ENCODE results near the gene AFDN. TPM values are rescaled to one million over a fixed set of nuclear protein-coding genes. Genes with fewer than 3 reads are reported as not detected.

AFDN gene
- total and polyA plus RNA-seq, 3 donors from 2014 or later, result 87.6 to 333 (median 291) TPM

GRCh38 chr6:168012431-168013249 is 185.9 kb downstream of the AFDN start:
- Histone ChIP-seq H3K36me3 (ENCODE audit: low read depth, missing control alignments) (no peaks in the 10 kb centered on the region), H3K4me1 (peaks cover 7% of the 10 kb centered on the region), H3K27ac (no peak overlapping the region), H3K27me3 (no peaks in the 10 kb centered on the region), H3K4me3 (no peak overlapping the region), H3K9me3 (no peaks in the 10 kb centered on the region)
- 85 to 88% methylated on average over 13 of the region's 13 CpGs for WGBS, 2 donors
- no peak for DNase-seq
- intact Hi-C loops (cut with DNase I; ENCODE audit: low total_unique reads), result no loop called here
- TF ChIP-seq, protein P1, sequence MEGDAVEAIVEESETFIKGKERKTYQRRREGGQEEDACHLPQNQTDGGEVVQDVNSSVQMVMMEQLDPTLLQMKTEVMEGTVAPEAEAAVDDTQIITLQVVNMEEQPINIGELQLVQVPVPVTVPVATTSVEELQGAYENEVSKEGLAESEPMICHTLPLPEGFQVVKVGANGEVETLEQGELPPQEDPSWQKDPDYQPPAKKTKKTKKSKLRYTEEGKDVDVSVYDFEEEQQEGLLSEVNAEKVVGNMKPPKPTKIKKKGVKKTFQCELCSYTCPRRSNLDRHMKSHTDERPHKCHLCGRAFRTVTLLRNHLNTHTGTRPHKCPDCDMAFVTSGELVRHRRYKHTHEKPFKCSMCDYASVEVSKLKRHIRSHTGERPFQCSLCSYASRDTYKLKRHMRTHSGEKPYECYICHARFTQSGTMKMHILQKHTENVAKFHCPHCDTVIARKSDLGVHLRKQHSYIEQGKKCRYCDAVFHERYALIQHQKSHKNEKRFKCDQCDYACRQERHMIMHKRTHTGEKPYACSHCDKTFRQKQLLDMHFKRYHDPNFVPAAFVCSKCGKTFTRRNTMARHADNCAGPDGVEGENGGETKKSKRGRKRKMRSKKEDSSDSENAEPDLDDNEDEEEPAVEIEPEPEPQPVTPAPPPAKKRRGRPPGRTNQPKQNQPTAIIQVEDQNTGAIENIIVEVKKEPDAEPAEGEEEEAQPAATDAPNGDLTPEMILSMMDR (IDR thresholded peaks at IDR 0.05), result no peak
- TF ChIP-seq POLR2A (IDR thresholded peaks at IDR 0.05), result no peak

GRCh38 chr6:168013250-168013915 is 186.7 kb downstream of the AFDN start:
- DNase-seq, result no peak
- no peak overlapping the region for H3K27ac ChIP-seq
- WGBS, 2 donors, result 68 to 89% methylated on average over 5 to 7 of the region's 7 CpGs
- no peaks in the 10 kb centered on the region for H3K36me3 ChIP-seq (ENCODE audit: low read depth, missing control alignments)
- no peaks in the 10 kb centered on the region for H3K27me3 ChIP-seq
- intact Hi-C loops (cut with DNase I; ENCODE audit: low total_unique reads), result no loop called here
- H3K4me3 ChIP-seq, result no peak overlapping the region
- TF ChIP-seq, protein P1 (IDR thresholded peaks at IDR 0.05), result no peak
- TF ChIP-seq POLR2A (IDR thresholded peaks at IDR 0.05), result no peak
- H3K9me3 ChIP-seq, result no peaks in the 10 kb centered on the region
- H3K4me1 ChIP-seq, result peaks cover 7% of the 10 kb centered on the region

DNA sequence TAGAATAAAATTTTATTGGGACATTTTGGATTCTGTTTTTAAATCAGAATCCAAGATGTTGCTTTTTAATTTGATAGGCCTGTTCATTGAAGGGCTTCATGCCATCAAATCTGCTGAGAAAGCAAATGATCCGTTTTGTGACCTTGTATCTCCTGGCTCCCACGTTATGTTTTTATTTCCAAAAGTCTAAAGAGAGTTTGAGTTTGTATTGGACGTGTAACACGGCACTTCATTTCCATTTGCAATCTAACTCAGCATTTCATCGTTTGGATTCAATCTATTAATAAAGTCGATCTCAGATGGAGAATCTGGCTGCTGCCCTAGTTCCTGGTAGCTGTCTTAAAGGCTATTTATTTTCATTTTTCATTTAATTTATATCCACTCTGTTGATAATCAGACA is 187.7 kb downstream of the AFDN start:
- TF ChIP-seq POLR2A (IDR thresholded peaks at IDR 0.05), result no peak
- TF ChIP-seq, protein P1 (IDR thresholded peaks at IDR 0.05), result no peak
- Histone ChIP-seq H3K27ac (no peak overlapping the region), H3K4me3 (no peak overlapping the region), H3K4me1 (peaks cover 7% of the 10 kb centered on the region), H3K27me3 (no peaks in the 10 kb centered on the region), H3K9me3 (no peaks in the 10 kb centered on the region), H3K36me3 (ENCODE audit: low read depth, missing control alignments) (no peaks in the 10 kb centered on the region)
- intact Hi-C loops (cut with DNase I; ENCODE audit: low total_unique reads), result no loop called here
- 41 to 47% methylated on average over 6 of the region's 6 CpGs for WGBS, 2 donors
- no peak for DNase-seq

DNA sequence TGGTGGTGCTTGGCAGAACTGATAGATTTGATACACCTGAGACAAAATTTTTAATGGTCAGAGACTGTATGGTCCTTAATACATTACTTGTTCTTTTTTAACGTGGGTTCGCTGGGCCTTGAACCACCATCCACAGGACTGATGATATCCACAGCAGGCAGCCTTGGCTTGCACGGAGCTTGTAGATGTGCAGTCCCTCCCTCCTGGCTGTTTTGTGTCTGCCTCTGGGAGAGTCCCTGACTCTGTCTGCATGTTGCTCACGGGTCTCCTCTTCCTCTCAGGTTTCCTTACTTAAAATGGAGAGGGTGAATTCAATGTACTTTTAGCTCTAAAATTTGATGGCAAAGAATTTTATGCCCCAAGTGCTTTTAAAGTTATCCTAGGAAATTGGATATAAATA is 188.3 kb downstream of the AFDN start:
- Histone ChIP-seq H3K4me1 (peaks cover 7% of the 10 kb centered on the region), H3K9me3 (no peaks in the 10 kb centered on the region), H3K36me3 (ENCODE audit: low read depth, missing control alignments) (no peaks in the 10 kb centered on the region), H3K4me3 (no peak overlapping the region), H3K27ac (no peak overlapping the region), H3K27me3 (no peaks in the 10 kb centered on the region)
- WGBS, 2 donors, result 66 to 79% methylated on average over 4 of the region's 4 CpGs
- TF ChIP-seq, protein P1 (IDR thresholded peaks at IDR 0.05), result no peak
- no peak for TF ChIP-seq POLR2A (IDR thresholded peaks at IDR 0.05)
- DNase-seq, result no peak
- intact Hi-C loops (cut with DNase I; ENCODE audit: low total_unique reads), result no loop called here
